GM12878 (cell line): Measurements from ENCODE around the gene HNRNPH3. TPM values are rescaled to one million over a fixed set of nuclear protein-coding genes. Genes with fewer than 3 reads are reported as not detected.

Experiments used
- ASH2L ChIP-seq: fragments of 300-600, 200-600 bp; sonication (generic); IDR thresholded peaks from 2 replicates; pipeline ENCODE4 v1.6.1; 2017; ENCODE audit warnings: low read depth, mild to moderate bottlenecking, borderline replicate concordance
- ATF7 ChIP-seq: fragments of 450-650 bp; IDR thresholded peaks from 2 replicates; pipeline ENCODE4 v1.6.1; 2016; ENCODE audit warnings: low read depth, mild to moderate bottlenecking
- BACH1 ChIP-seq: fragments of 450-650 bp; IDR thresholded peaks from 2 replicates; pipeline ENCODE4 v1.6.1; 2017; ENCODE audit warnings: mild to moderate bottlenecking, borderline replicate concordance
- BMI1 ChIP-seq: fragments of 450-650 bp; IDR thresholded peaks from 2 replicates; pipeline ENCODE4 v1.6.1; 2016; ENCODE audit warnings: mild to moderate bottlenecking, moderate library complexity, borderline replicate concordance
- CEBPB ChIP-seq, 2 experiments: fragments of 150-350 bp in 1 of 2; IDR thresholded peaks; 2 replicates each; pipeline ENCODE4 v1.6.1; 2012 to 2014; ENCODE audit warnings: low read depth in 2 of 2, low read length in 2 of 2, borderline replicate concordance in 1 of 2, inconsistent platforms in 1 of 2
- EED ChIP-seq: sonication (generic); IDR thresholded peaks from 2 replicates; pipeline ENCODE4 v1.6.1; 2016; ENCODE audit warnings: antibody characterized with exemption, low read depth
- EP300 ChIP-seq, 2 experiments: fragments of 150-350 bp in 1 of 2; IDR thresholded peaks; 2 replicates each; pipeline ENCODE4 v1.6.1; 2011 to 2012; ENCODE audit warnings: low read depth in 2 of 2, low read length in 2 of 2, borderline replicate concordance in 1 of 2, improper control_type of control experiment in 1 of 2, inconsistent platforms in 1 of 2; ENCODE audit not compliant: control insufficient read depth in 1 of 2
- GATAD2B ChIP-seq: fragments of 450-650 bp; conservative IDR thresholded peaks from 2 replicates; pipeline ENCODE4 v1.6.1; 2017; ENCODE audit warnings: low read depth, mild to moderate bottlenecking, moderate library complexity
- HCFC1 ChIP-seq: fragments of 150-350 bp; IDR thresholded peaks from 2 replicates; pipeline ENCODE4 v1.6.1; 2014; ENCODE audit warnings: low read length
- HDGF ChIP-seq: fragments of 450-650 bp; IDR thresholded peaks from 2 replicates; pipeline ENCODE4 v1.6.1; 2016; ENCODE audit warnings: antibody characterized with exemption
- NFIC ChIP-seq: IDR thresholded peaks from 2 replicates; pipeline ENCODE4 v1.6.1; 2012; ENCODE audit warnings: low read depth, mild to moderate bottlenecking, inconsistent platforms, low read length, moderate library complexity
- PML ChIP-seq: IDR thresholded peaks from 2 replicates; pipeline ENCODE4 v1.6.1; 2012; ENCODE audit warnings: low read length, inconsistent platforms
- POLR2A ChIP-seq: IDR thresholded peaks from 2 replicates; pipeline ENCODE4 v1.6.1; 2011; ENCODE audit warnings: low read depth, mild to moderate bottlenecking, low read length
- RB1 ChIP-seq: fragments of 450-650 bp; formaldehyde crosslinking; IDR thresholded peaks from 2 replicates; pipeline ENCODE4 v1.6.1; 2017; ENCODE audit warnings: mild to moderate bottlenecking, borderline replicate concordance
- SMARCA5 ChIP-seq: fragments of 450-650 bp; IDR thresholded peaks from 2 replicates; pipeline ENCODE4 v1.6.1; 2017; ENCODE audit warnings: mild to moderate bottlenecking
- SREBF2 ChIP-seq: IDR thresholded peaks from 2 replicates; pipeline ENCODE4 v1.6.1; 2012; ENCODE audit warnings: mild to moderate bottlenecking, low read length
- TARDBP ChIP-seq: IDR thresholded peaks from 2 replicates; pipeline ENCODE4 v1.6.1; 2016; ENCODE audit warnings: borderline replicate concordance
- polyA plus RNA-seq, 11 experiments: library from polyadenylated mRNA; depleted of rRNA in 4 of 11; unstranded in 6 of 11; stranded (reverse) in 5 of 11; fragments of >200 nt; fragmentation: Nextera tagmentation in 4 of 11; fragmentation: Illumina TruSeq in 1 of 11; extraction: Ambion mirVana in 4 of 11; extraction: Trizol in 1 of 11; gene quantifications; 1 replicate in 1 of 11; 2 replicates in 10 of 11; pipeline versions ENCODE4 v1.2.1 to v1.2.3, GENCODE V29; 2011 to 2016; ENCODE audit warnings: inconsistent platforms in 2 of 11, missing spikeins in 2 of 11, low read depth in 1 of 11
- total RNA-seq, 4 experiments: library from RNA; depleted of rRNA in 3 of 4; stranded (reverse); fragments of >200 nt in 3 of 4; fragmentation: Illumina TruSeq in 1 of 4; extraction: Trizol in 1 of 4; gene quantifications; 2 replicates each; pipeline versions ENCODE4 v1.2.1 to v1.2.3, GENCODE V29; 2013 to 2021
- TF ChIP-seq, protein P1 (sequence below): fragments of 150-350 bp; IDR thresholded peaks from 2 replicates; pipeline ENCODE4 v1.6.1; 2016; ENCODE audit warnings: low read depth, low read length
- TF ChIP-seq, protein P2 (sequence below): fragments of 450-650 bp; IDR thresholded peaks from 2 replicates; pipeline ENCODE4 v1.6.1; 2018; ENCODE audit warnings: borderline replicate concordance, mild to moderate bottlenecking; ENCODE audit not compliant: partially characterized antibody
- TF ChIP-seq, protein P3 (sequence below): fragments of 450-650 bp; IDR thresholded peaks from 2 replicates; pipeline ENCODE4 v1.6.1; 2017; ENCODE audit warnings: mild to moderate bottlenecking, low read depth, inconsistent platforms; ENCODE audit not compliant: poor library complexity, severe bottlenecking
- TF ChIP-seq, protein P4 (sequence below): IDR thresholded peaks from 2 replicates; pipeline ENCODE4 v1.6.1; 2011; ENCODE audit warnings: low read depth, mild to moderate bottlenecking, low read length, moderate library complexity, borderline replicate concordance; ENCODE audit errors: extremely low read depth
- TF ChIP-seq, protein P5 (sequence below): IDR thresholded peaks from 2 replicates; pipeline ENCODE4 v1.6.1; 2012; ENCODE audit warnings: low read depth, low read length, improper control_type of control experiment

The HNRNPH3 gene
- total and polyA plus RNA-seq, 10 of the 15 experiments (the other 5 are each of a cell fraction or from before 2014, with no cell fraction given), result 20.1 to 292 (median 121) TPM

DNA sequence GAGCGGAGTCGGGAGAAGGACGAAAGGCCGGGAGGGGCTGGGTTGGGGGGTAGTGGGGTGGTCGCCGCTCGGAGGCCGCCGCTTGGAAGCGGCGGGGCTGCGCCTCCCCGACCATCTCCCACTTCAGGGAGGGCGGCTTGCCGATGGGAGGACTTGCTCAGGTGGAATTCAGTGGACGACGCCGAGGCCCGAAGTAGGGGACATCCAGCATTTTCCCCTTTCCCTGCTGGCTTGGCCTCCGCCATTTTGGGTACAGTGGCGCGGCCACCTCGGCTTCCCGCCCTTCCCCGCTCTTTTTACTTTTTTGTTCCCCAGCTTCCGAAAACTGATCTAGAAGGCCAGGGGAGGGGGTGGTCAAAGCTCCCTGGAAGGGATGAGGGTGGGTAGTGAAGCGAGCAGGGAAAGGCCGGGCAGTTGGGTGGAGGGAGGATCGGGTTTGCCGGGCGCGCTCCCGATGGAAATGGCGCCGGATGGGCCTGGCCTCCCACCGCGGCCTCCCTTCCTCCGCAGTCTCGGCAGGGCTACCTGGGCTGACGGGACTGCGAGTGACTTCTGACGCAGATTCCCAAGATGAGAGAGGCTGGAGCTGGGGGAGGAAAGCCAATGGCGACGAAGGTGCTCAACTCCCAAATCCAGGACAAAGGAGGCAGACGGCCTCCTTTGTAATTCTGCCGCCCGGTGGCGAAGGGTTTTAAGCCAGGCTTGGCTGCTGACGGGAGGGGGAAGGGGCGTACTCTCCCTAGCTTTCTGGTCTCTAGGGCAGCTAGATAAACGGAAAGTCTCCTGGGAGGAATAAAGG lies 594 bp downstream of the HNRNPH3 start, which contains the start of gene PBLD (continued):
- TF ChIP-seq, protein P1, sequence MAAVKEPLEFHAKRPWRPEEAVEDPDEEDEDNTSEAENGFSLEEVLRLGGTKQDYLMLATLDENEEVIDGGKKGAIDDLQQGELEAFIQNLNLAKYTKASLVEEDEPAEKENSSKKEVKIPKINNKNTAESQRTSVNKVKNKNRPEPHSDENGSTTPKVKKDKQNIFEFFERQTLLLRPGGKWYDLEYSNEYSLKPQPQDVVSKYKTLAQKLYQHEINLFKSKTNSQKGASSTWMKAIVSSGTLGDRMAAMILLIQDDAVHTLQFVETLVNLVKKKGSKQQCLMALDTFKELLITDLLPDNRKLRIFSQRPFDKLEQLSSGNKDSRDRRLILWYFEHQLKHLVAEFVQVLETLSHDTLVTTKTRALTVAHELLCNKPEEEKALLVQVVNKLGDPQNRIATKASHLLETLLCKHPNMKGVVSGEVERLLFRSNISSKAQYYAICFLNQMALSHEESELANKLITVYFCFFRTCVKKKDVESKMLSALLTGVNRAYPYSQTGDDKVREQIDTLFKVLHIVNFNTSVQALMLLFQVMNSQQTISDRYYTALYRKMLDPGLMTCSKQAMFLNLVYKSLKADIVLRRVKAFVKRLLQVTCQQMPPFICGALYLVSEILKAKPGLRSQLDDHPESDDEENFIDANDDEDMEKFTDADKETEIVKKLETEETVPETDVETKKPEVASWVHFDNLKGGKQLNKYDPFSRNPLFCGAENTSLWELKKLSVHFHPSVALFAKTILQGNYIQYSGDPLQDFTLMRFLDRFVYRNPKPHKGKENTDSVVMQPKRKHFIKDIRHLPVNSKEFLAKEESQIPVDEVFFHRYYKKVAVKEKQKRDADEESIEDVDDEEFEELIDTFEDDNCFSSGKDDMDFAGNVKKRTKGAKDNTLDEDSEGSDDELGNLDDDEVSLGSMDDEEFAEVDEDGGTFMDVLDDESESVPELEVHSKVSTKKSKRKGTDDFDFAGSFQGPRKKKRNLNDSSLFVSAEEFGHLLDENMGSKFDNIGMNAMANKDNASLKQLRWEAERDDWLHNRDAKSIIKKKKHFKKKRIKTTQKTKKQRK, result no peak
- TF ChIP-seq, protein P2, sequence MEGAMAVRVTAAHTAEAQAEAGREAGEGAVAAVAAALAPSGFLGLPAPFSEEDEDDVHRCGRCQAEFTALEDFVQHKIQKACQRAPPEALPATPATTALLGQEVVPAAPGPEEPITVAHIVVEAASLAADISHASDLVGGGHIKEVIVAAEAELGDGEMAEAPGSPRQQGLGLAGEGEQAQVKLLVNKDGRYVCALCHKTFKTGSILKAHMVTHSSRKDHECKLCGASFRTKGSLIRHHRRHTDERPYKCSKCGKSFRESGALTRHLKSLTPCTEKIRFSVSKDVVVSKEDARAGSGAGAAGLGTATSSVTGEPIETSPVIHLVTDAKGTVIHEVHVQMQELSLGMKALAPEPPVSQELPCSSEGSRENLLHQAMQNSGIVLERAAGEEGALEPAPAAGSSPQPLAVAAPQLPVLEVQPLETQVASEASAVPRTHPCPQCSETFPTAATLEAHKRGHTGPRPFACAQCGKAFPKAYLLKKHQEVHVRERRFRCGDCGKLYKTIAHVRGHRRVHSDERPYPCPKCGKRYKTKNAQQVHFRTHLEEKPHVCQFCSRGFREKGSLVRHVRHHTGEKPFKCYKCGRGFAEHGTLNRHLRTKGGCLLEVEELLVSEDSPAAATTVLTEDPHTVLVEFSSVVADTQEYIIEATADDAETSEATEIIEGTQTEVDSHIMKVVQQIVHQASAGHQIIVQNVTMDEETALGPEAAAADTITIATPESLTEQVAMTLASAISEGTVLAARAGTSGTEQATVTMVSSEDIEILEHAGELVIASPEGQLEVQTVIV, result no peak
- TF ChIP-seq, protein P3, sequence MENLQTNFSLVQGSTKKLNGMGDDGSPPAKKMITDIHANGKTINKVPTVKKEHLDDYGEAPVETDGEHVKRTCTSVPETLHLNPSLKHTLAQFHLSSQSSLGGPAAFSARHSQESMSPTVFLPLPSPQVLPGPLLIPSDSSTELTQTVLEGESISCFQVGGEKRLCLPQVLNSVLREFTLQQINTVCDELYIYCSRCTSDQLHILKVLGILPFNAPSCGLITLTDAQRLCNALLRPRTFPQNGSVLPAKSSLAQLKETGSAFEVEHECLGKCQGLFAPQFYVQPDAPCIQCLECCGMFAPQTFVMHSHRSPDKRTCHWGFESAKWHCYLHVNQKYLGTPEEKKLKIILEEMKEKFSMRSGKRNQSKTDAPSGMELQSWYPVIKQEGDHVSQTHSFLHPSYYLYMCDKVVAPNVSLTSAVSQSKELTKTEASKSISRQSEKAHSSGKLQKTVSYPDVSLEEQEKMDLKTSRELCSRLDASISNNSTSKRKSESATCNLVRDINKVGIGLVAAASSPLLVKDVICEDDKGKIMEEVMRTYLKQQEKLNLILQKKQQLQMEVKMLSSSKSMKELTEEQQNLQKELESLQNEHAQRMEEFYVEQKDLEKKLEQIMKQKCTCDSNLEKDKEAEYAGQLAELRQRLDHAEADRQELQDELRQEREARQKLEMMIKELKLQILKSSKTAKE, result no peak
- TF ChIP-seq CEBPB (IDR thresholded peaks at IDR 0.05; ENCODE audit: borderline replicate concordance in 1 of 2, low read depth in 2 of 2, low read length in 2 of 2), result no peak
- TF ChIP-seq HCFC1, result no peak
- 0 out of 2 replicates have a peak, but pooled peaks have one; percentile 4 for TF ChIP-seq PML
- no peak for TF ChIP-seq BMI1
- peak; percentile 80 for TF ChIP-seq POLR2A
- peak; percentile 9; the same call in 1 of the 2 replicates for TF ChIP-seq HDGF
- peak; percentile 23; the same call in 1 of the 2 replicates for TF ChIP-seq NFIC
- TF ChIP-seq EED, result peak; percentile 86
- peak; percentile 81; the same call in 1 of the 2 replicates for TF ChIP-seq RB1
- no peak for TF ChIP-seq ATF7
- peak; percentile 99 for TF ChIP-seq SMARCA5
- TF ChIP-seq BACH1, result peak; percentile 82
- no peak for TF ChIP-seq TARDBP
- no peak for TF ChIP-seq EP300 (IDR thresholded peaks at IDR 0.05; ENCODE audit: borderline replicate concordance in 1 of 2, control insufficient read depth in 1 of 2, low read depth in 2 of 2, low read length in 2 of 2)
- no peak for TF ChIP-seq SREBF2
- TF ChIP-seq, protein P4, sequence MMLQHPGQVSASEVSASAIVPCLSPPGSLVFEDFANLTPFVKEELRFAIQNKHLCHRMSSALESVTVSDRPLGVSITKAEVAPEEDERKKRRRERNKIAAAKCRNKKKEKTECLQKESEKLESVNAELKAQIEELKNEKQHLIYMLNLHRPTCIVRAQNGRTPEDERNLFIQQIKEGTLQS, result no peak
- 0 out of 2 replicates have a peak, but pooled peaks have one; percentile 41 for TF ChIP-seq GATAD2B
- TF ChIP-seq, protein P5, sequence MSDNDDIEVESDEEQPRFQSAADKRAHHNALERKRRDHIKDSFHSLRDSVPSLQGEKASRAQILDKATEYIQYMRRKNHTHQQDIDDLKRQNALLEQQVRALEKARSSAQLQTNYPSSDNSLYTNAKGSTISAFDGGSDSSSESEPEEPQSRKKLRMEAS, result no peak
- TF ChIP-seq ASH2L, result 0 out of 2 replicates have a peak, but pooled peaks have one; percentile 70
